ENCODE results near the gene BBS9. TPM values are rescaled to one million over a fixed set of nuclear protein-coding genes. Genes with fewer than 3 reads are reported as not detected.

BBS9 gene
- total and polyA plus RNA-seq, 2 donors, result 7.3 to 72.8 TPM

GRCh38 chr7:33610918-33611317 is 481.6 kb downstream of the BBS9 start:
- 86% methylated on average over 3 of the region's 3 CpGs for WGBS
- Histone ChIP-seq H3K27ac (ENCODE audit: low read depth) (no peak overlapping the region), H3K4me1 (ENCODE audit: insufficient read depth) (no peaks in the 10 kb centered on the region), H3K36me3 (ENCODE audit: insufficient read depth) (peaks cover 4% of the 10 kb centered on the region), H3K4me3 (ENCODE audit: low read depth, low read length) (no peak overlapping the region)
- DNase-seq (ENCODE audit: extremely low spot score), result no peak

GRCh38 chr7:33612442-33612841 is 483.1 kb downstream of the BBS9 start:
- no peaks in the 10 kb centered on the region for H3K4me1 ChIP-seq (ENCODE audit: insufficient read depth)
- no peak overlapping the region for H3K4me3 ChIP-seq (ENCODE audit: low read depth, low read length)
- H3K27ac ChIP-seq (ENCODE audit: low read depth), result no peak overlapping the region
- H3K36me3 ChIP-seq (ENCODE audit: insufficient read depth), result no peaks in the 10 kb centered on the region
- DNase-seq (ENCODE audit: extremely low spot score), result no peak
- 88% methylated on average over 1 of the region's 1 CpG for WGBS

GRCh38 chr7:33614357-33615117 is 485.2 kb downstream of the BBS9 start:
- no peak for DNase-seq (ENCODE audit: extremely low spot score)
- H3K27ac ChIP-seq (ENCODE audit: low read depth), result no peak overlapping the region
- 82% methylated on average over 6 of the region's 6 CpGs for WGBS
- H3K36me3 ChIP-seq (ENCODE audit: insufficient read depth), result no peaks in the 10 kb centered on the region
- H3K4me3 ChIP-seq (ENCODE audit: low read depth, low read length), result no peak overlapping the region
- no peaks in the 10 kb centered on the region for H3K4me1 ChIP-seq (ENCODE audit: insufficient read depth)

- WGBS, result 73% methylated on average over 2 of the region's 2 CpGs
These were observed 487.4 kb downstream of the BBS9 start for GRCh38 chr7:33616752-33617151.

GRCh38 chr7:33619264-33619663 is 489.9 kb downstream of the BBS9 start:
- Histone ChIP-seq H3K4me3 (ENCODE audit: low read depth, low read length) (no peak overlapping the region), H3K27ac (ENCODE audit: low read depth) (no peak overlapping the region), H3K4me1 (ENCODE audit: insufficient read depth) (no peaks in the 10 kb centered on the region), H3K36me3 (ENCODE audit: insufficient read depth) (no peaks in the 10 kb centered on the region)
- 98% methylated on average over 2 of the region's 2 CpGs for WGBS
- DNase-seq (ENCODE audit: extremely low spot score), result no peak

More at GRCh38 chr7:33616752-33617151, 487.4 kb downstream of the BBS9 start:
- DNase-seq (ENCODE audit: extremely low spot score), result no peak
- Histone ChIP-seq H3K36me3 (ENCODE audit: insufficient read depth) (no peaks in the 10 kb centered on the region), H3K4me1 (ENCODE audit: insufficient read depth) (no peaks in the 10 kb centered on the region), H3K4me3 (ENCODE audit: low read depth, low read length) (no peak overlapping the region), H3K27ac (ENCODE audit: low read depth) (no peak overlapping the region)

- no peak for DNase-seq (ENCODE audit: extremely low spot score)
- H3K4me3 ChIP-seq (ENCODE audit: low read depth, low read length), result no peak overlapping the region
- 40% methylated on average over 1 of the region's 1 CpG for WGBS
- H3K36me3 ChIP-seq (ENCODE audit: insufficient read depth), result no peaks in the 10 kb centered on the region
- H3K4me1 ChIP-seq (ENCODE audit: insufficient read depth), result no peaks in the 10 kb centered on the region
- no peak overlapping the region for H3K27ac ChIP-seq (ENCODE audit: low read depth)
These were observed 493.9 kb downstream of the BBS9 start for GRCh38 chr7:33623267-33623666.

- no peak for DNase-seq (ENCODE audit: extremely low spot score)
- Histone ChIP-seq H3K4me1 (ENCODE audit: insufficient read depth) (no peaks in the 10 kb centered on the region), H3K36me3 (ENCODE audit: insufficient read depth) (no peaks in the 10 kb centered on the region), H3K27ac (ENCODE audit: low read depth) (no peak overlapping the region), H3K4me3 (ENCODE audit: low read depth, low read length) (no peak overlapping the region)
These were observed 494.9 kb downstream of the BBS9 start for GRCh38 chr7:33624215-33624614.

GRCh38 chr7:33626869-33627268 is 497.5 kb downstream of the BBS9 start:
- Histone ChIP-seq H3K4me1 (ENCODE audit: insufficient read depth) (no peaks in the 10 kb centered on the region), H3K27ac (ENCODE audit: low read depth) (no peak overlapping the region), H3K4me3 (ENCODE audit: low read depth, low read length) (no peak overlapping the region), H3K36me3 (ENCODE audit: insufficient read depth) (no peaks in the 10 kb centered on the region)
- WGBS, result 95% methylated on average over 2 of the region's 2 CpGs
- no peak for DNase-seq (ENCODE audit: extremely low spot score)

GRCh38 chr7:33627741-33628140 is 498.4 kb downstream of the BBS9 start:
- no peak overlapping the region for H3K27ac ChIP-seq (ENCODE audit: low read depth)
- WGBS, result 86% methylated on average over 3 of the region's 3 CpGs
- no peaks in the 10 kb centered on the region for H3K36me3 ChIP-seq (ENCODE audit: insufficient read depth)
- no peaks in the 10 kb centered on the region for H3K4me1 ChIP-seq (ENCODE audit: insufficient read depth)
- H3K4me3 ChIP-seq (ENCODE audit: low read depth, low read length), result no peak overlapping the region
- no peak for DNase-seq (ENCODE audit: extremely low spot score)

- WGBS, result 91% methylated on average over 2 of the region's 2 CpGs
- Histone ChIP-seq H3K36me3 (ENCODE audit: insufficient read depth) (no peaks in the 10 kb centered on the region), H3K27ac (ENCODE audit: low read depth) (no peak overlapping the region), H3K4me3 (ENCODE audit: low read depth, low read length) (no peak overlapping the region), H3K4me1 (ENCODE audit: insufficient read depth) (no peaks in the 10 kb centered on the region)
- no peak for DNase-seq (ENCODE audit: extremely low spot score)
These were observed 499.5 kb downstream of the BBS9 start for GRCh38 chr7:33628894-33629293.

GRCh38 chr7:33630359-33630758 is 501.0 kb downstream of the BBS9 start:
- no peak overlapping the region for H3K27ac ChIP-seq (ENCODE audit: low read depth)
- no peaks in the 10 kb centered on the region for H3K4me1 ChIP-seq (ENCODE audit: insufficient read depth)
- 91% methylated on average over 4 of the region's 4 CpGs for WGBS
- H3K36me3 ChIP-seq (ENCODE audit: insufficient read depth), result no peaks in the 10 kb centered on the region
- no peak overlapping the region for H3K4me3 ChIP-seq (ENCODE audit: low read depth, low read length)
- no peak for DNase-seq (ENCODE audit: extremely low spot score)

GRCh38 chr7:33632322-33632721 is 503.0 kb downstream of the BBS9 start:
- H3K27ac ChIP-seq (ENCODE audit: low read depth), result no peak overlapping the region
- WGBS, result 97% methylated on average over 24 of the region's 24 CpGs
- no peak for DNase-seq (ENCODE audit: extremely low spot score)
- no peaks in the 10 kb centered on the region for H3K36me3 ChIP-seq (ENCODE audit: insufficient read depth)
- no peak overlapping the region for H3K4me3 ChIP-seq (ENCODE audit: low read depth, low read length)
- no peaks in the 10 kb centered on the region for H3K4me1 ChIP-seq (ENCODE audit: insufficient read depth)

GRCh38 chr7:33632840-33633525 is 503.6 kb downstream of the BBS9 start:
- 94% methylated on average over 6 of the region's 6 CpGs for WGBS
- Histone ChIP-seq H3K27ac (ENCODE audit: low read depth) (no peak overlapping the region), H3K36me3 (ENCODE audit: insufficient read depth) (no peaks in the 10 kb centered on the region), H3K4me1 (ENCODE audit: insufficient read depth) (no peaks in the 10 kb centered on the region), H3K4me3 (ENCODE audit: low read depth, low read length) (no peak overlapping the region)
- DNase-seq (ENCODE audit: extremely low spot score), result no peak

- no peaks in the 10 kb centered on the region for H3K36me3 ChIP-seq (ENCODE audit: insufficient read depth)
- no peak for DNase-seq (ENCODE audit: extremely low spot score)
- H3K4me1 ChIP-seq (ENCODE audit: insufficient read depth), result no peaks in the 10 kb centered on the region
- WGBS, result 84% methylated on average over 7 of the region's 7 CpGs
- H3K27ac ChIP-seq (ENCODE audit: low read depth), result no peak overlapping the region
- no peak overlapping the region for H3K4me3 ChIP-seq (ENCODE audit: low read depth, low read length)
These were observed 505.2 kb downstream of the BBS9 start for GRCh38 chr7:33634606-33635005.
